Mammary epithelial cell (primary cell): Measurements from ENCODE around the gene OLFML1.

Experiments
- EZH2 ChIP-seq: IDR thresholded peaks from 2 replicates; pipeline ENCODE4 v1.6.1; 2012; ENCODE audit warnings: low read length, inconsistent platforms, borderline replicate concordance
- TF ChIP-seq, protein P1 (sequence below), 2 donors: IDR thresholded peaks in 1 of 2; conservative IDR thresholded peaks in 1 of 2; 2 replicates each; pipeline ENCODE4 v1.5.1; 2011 to 2012; ENCODE audit warnings: inconsistent platforms in 2 of 2, low read length in 2 of 2, mild to moderate bottlenecking in 2 of 2, control low read depth in 1 of 2, low read depth in 1 of 2; ENCODE audit not compliant: insufficient read depth in 1 of 2; ENCODE audit errors: extremely low read depth in 1 of 2

DNA sequence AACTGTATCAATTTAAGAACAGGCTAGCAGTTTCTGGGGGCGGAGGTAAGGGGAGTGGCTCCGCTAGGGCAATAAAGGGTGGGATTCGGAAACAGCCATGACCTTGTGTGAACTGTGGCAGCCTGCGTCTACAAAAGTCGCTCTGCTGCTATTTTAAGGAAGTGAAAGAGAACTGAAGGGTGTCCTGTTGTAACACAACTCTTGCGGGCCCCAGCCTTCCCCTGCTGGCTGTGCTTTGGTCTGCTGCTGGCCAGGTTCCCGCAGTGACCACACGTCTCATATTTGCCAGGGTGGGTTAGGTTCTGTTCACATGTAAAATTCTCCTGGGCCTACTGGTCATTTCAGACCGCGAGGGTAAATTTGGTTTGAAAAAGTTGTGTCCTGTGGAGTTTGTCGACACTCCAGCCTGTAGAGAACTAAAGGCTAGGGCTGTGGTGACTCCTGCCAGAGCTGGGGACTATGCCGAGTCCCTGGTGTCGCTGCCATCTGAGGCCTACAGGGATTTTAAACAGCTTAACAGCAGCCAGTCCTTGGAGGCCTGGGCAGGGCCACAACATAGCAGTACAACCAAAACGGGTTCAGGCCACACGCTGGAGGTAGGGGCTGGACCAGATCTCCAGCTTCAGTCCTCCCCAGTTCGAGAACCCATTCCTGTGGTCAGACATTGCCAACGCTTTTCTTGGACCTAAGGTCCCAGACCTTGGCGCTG lies 27.4 kb downstream of the OLFML1 start:
- no peak for TF ChIP-seq EZH2
- TF ChIP-seq, protein P1, sequence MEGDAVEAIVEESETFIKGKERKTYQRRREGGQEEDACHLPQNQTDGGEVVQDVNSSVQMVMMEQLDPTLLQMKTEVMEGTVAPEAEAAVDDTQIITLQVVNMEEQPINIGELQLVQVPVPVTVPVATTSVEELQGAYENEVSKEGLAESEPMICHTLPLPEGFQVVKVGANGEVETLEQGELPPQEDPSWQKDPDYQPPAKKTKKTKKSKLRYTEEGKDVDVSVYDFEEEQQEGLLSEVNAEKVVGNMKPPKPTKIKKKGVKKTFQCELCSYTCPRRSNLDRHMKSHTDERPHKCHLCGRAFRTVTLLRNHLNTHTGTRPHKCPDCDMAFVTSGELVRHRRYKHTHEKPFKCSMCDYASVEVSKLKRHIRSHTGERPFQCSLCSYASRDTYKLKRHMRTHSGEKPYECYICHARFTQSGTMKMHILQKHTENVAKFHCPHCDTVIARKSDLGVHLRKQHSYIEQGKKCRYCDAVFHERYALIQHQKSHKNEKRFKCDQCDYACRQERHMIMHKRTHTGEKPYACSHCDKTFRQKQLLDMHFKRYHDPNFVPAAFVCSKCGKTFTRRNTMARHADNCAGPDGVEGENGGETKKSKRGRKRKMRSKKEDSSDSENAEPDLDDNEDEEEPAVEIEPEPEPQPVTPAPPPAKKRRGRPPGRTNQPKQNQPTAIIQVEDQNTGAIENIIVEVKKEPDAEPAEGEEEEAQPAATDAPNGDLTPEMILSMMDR (conservative IDR thresholded peaks at IDR 0.05 in 1 of 2, IDR thresholded peaks at IDR 0.05 in 1 of 2; ENCODE audit: extremely low read depth in 1 of 2, insufficient read depth in 1 of 2, low read depth in 1 of 2, low read length in 2 of 2), result no peak
